Frontal cortex (tissue), 4 donors: ENCODE results near the gene DYDC2. TPM values are rescaled to one million over a fixed set of nuclear protein-coding genes. Genes with fewer than 3 reads are reported as not detected.
"Not testable (repeated sequence)": the region's sequence is repeated elsewhere in the genome, so short reads cannot be mapped to it uniquely, and the experiment has no call there.

ENCODE experiments used
- DNase-seq, 2 donors: peaks; one replicate each; pipeline ENCODE4 v3.0.0; 2012; ENCODE audit warnings: low spot score in 2 of 2
- FAIRE-seq: peaks from 2 replicates; lab custom pipeline; 2012; peaks lifted over from hg19 to GRCh38; lab: Jason Lieb, UNC
- total RNA-seq: library from RNA; depleted of rRNA; stranded (reverse); fragments of >200 nt; gene quantifications from one replicate; pipeline ENCODE4 v1.2.3, GENCODE V29; 2014
- donor health status: control.
- donor health status: control.
- donor health status: control.

DYDC2 gene
- total RNA-seq, 1 donor from 2014 or later: 2.4 TPM

DNA sequence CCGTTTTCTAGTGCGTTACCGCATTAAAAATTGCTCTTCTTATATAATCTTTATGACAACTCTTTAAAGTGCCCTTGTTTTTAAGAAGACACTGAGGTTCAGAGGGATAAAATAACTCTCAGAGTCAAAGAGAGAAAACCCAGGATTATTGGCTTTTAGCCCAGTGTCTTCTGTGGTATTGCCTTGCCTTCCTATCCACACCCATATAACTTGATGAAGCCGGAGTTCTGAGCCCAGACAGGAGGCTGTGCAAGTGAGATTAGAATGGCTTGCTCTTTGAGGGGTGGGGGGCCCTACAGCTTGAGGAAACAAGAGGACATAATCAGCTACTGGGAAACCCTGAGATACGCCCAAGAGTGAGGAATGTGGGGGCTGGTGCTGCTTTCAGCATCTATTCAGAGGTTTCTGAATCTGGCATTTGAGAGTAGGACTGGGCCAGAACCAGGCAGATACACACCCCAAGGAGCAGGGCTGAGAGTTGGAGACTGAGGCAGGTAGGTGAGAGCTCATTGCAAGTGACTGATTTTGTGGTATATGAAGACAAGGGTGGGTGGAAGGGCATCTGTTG, 54.1 kb downstream of the DYDC2 start:
- FAIRE-seq (no peak), DNase-seq (no peak)

- DNase-seq: no peak
- FAIRE-seq: no peak
Observed at GRCh38 chr10:80411267-80411668, 54.7 kb downstream of the DYDC2 start.

- DNase-seq (no peak), FAIRE-seq (no peak)
Observed at GRCh38 chr10:80411681-80412220, 55.2 kb downstream of the DYDC2 start.

GRCh38 chr10:80412486-80412885, 55.9 kb downstream of the DYDC2 start:
- no peak for FAIRE-seq
- DNase-seq: no peak

GRCh38 chr10:80413271-80413996, 56.9 kb downstream of the DYDC2 start:
- FAIRE-seq: no peak

GRCh38 chr10:80414142-80414895, 57.7 kb downstream of the DYDC2 start:
- FAIRE-seq: no peak
- DNase-seq: no peak

More at GRCh38 chr10:80413271-80413996, 56.9 kb downstream of the DYDC2 start:
- no peak for DNase-seq

GRCh38 chr10:80415734-80416478, 59.3 kb downstream of the DYDC2 start:
- DNase-seq (no peak), FAIRE-seq (no peak)

DNA sequence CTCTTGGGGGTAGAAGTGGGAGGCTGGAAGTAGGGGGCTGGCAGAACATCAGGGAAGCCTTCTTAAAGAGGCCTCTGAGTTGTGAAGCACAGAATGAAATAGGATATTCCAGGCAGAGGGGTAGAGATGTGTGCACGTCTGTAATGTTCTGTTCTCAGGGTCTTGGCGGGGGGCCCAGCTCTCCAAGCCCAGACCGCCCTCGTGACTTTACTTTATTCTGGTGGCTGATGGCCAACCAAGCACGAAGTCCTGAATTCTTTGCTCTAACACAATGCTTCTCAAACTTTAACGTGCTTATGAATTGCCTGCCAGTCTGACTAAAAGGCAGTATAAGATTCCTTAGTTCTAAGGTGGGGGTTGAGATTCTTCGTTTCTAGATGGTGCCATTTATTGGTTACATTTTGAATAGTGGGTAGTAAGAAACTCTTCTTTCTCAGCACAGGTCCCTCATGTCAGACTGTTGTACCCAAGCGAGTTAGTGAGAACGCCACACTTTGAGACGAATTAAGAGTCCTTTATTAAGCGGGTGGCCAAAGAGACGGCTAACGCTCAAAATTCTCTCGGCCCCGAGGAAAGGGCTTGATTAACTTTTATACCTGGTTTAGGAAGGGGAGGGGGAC, 60.0 kb downstream of the DYDC2 start:
- DNase-seq: peak in 1 of 2 donors; percentile 38
- no peak for FAIRE-seq

- not testable (repeated sequence) for DNase-seq, FAIRE-seq
Observed at GRCh38 chr10:80417256-80417655, 60.7 kb downstream of the DYDC2 start.

Other genes with a start within 250 kb of the DYDC2 start
- 0.82 TPM for gene PLAC9, start 224.1 kb upstream of the DYDC2 start, total RNA-seq
- 2.0 TPM for gene ANXA11, start 151.2 kb upstream of the DYDC2 start, total RNA-seq
- gene MAT1A, start 67.1 kb upstream of the DYDC2 start, total RNA-seq: under 0.01 TPM
- gene DYDC1, start within 50 bp of the DYDC2 start, total RNA-seq: 0.41 TPM
- 80.3 TPM for gene PRXL2A, start 51.8 kb downstream of the DYDC2 start, total RNA-seq
- gene TSPAN14, start 97.5 kb downstream of the DYDC2 start, total RNA-seq: 17.9 TPM
- gene SH2D4B, start 181.1 kb downstream of the DYDC2 start, total RNA-seq: 1.2 TPM